Upper lobe of left lung (tissue), 6 donors: ENCODE results near the gene SMYD5. TPM values are rescaled to one million over a fixed set of nuclear protein-coding genes. Genes with fewer than 3 reads are reported as not detected.

Source experiments
- ATAC-seq, 2 donors: fragments of 200-7000 bp; cut with Tn5 transposase; one replicate each; pipeline ENCODE4 v1.9.1; 2022; ENCODE audit warnings: mild to moderate bottlenecking in 2 of 2, moderate library complexity in 2 of 2; ENCODE audit not compliant: low FRiP score in 2 of 2
- DNase-seq, 2 donors: peaks; one replicate each; pipeline ENCODE4 v3.0.0-alpha.2; 2019 to 2020
- H3K27ac ChIP-seq, 4 donors: fragments of 200-600 bp; sonication (generic); one replicate each; pipeline ENCODE4 v1.5.1; 2016 to 2019
- H3K27me3 ChIP-seq, 4 donors: fragments of 200-600 bp; sonication (generic); one replicate each; pipeline ENCODE4 v1.5.1; 2017 to 2019
- H3K36me3 ChIP-seq, 4 donors: fragments of 200-600 bp; sonication (generic); one replicate each; pipeline ENCODE4 v1.5.1; 2016 to 2019
- H3K4me1 ChIP-seq, 4 donors: fragments of 200-600 bp; sonication (generic); one replicate each; pipeline ENCODE4 v1.5.1; 2018 to 2019
- H3K4me3 ChIP-seq, 4 donors: fragments of 200-600 bp; sonication (generic); one replicate each; pipeline ENCODE4 v1.5.1; 2017 to 2019; ENCODE audit warnings: mild to moderate bottlenecking in 2 of 4, moderate library complexity in 1 of 4
- H3K9me3 ChIP-seq, 4 donors: fragments of 200-600 bp; sonication (generic); one replicate each; pipeline ENCODE4 v1.5.1; 2018 to 2019
- CTCF ChIP-seq, 6 experiments: fragments of 450-650 bp in 4 of 6; fragments of 200-600 bp in 2 of 6; sonication (generic) in 2 of 6; IDR thresholded peaks; one replicate each; pipeline ENCODE4 v1.5.1; 2016 to 2019; ENCODE audit warnings: antibody characterized with exemption in 6 of 6
- EP300 ChIP-seq, 4 donors: sonication (generic); formaldehyde crosslinking; IDR thresholded peaks; one replicate each; pipeline ENCODE4 v1.5.1; 2017; ENCODE audit warnings: antibody characterized with exemption in 4 of 4, control low read depth in 2 of 4
- POLR2A ChIP-seq, 4 donors: fragments of 450-650 bp; IDR thresholded peaks; one replicate each; pipeline ENCODE4 v1.5.1; 2016 to 2017; ENCODE audit warnings: antibody characterized with exemption in 4 of 4, mild to moderate bottlenecking in 2 of 4
- POLR2AphosphoS5 ChIP-seq, 2 donors: sonication (generic); formaldehyde crosslinking; IDR thresholded peaks; one replicate each; pipeline ENCODE4 v1.5.1; 2017; ENCODE audit warnings: antibody characterized with exemption in 2 of 2
- WGBS, 2 donors: methylation state at CpG; one replicate each; pipeline ENCODE4 v1.1.5; 2017 to 2018; 5-methylcytosine and 5-hydroxymethylcytosine counted together
- total RNA-seq, 6 donors: library from RNA; depleted of rRNA in 4 of 6; stranded (reverse); fragments of >200 nt in 4 of 6; gene quantifications; one replicate each; pipeline versions ENCODE4 v1.1.0 to v1.2.1, GENCODE V29; 2016 to 2021
- donor health status: DM: no; HTN: no; CAD: no; lungs with moderate emphysema.
- donor health status: DM: no; HTN: yes; CAD: no; lungs with severe emphysema.

SMYD5 gene
- total RNA-seq, 6 donors from 2014 or later: 18.1 to 58.8 (median 21.2) TPM

GRCh38 chr2:73225513-73226360 is 11.7 kb downstream of the SMYD5 start:
- Histone ChIP-seq H3K36me3 (peaks cover 0 to 69% (median 42%) of the 10 kb centered on the region in 4 donors), H3K4me3 (no peak overlapping the region), H3K4me1 (peaks cover 0 to 6% (median 0%) of the 10 kb centered on the region in 4 donors), H3K27me3 (no peaks in the 10 kb centered on the region), H3K27ac (no peak overlapping the region), H3K9me3 (no peaks in the 10 kb centered on the region)
- WGBS, 2 donors: 72 to 84% methylated on average over 8 to 9 of the region's 9 CpGs
- no peak for ATAC-seq
- TF ChIP-seq POLR2A (IDR thresholded peaks at IDR 0.05): no peak
- TF ChIP-seq POLR2AphosphoS5 (IDR thresholded peaks at IDR 0.05): no peak
- TF ChIP-seq EP300 (IDR thresholded peaks at IDR 0.05): no peak
- no peak for TF ChIP-seq CTCF (IDR thresholded peaks at IDR 0.05)
- DNase-seq: no peak

- peaks cover 0 to 6% (median 0%) of the 10 kb centered on the region in 4 donors for H3K4me1 ChIP-seq
- H3K27ac ChIP-seq: no peak overlapping the region
- no peaks in the 10 kb centered on the region for H3K9me3 ChIP-seq
- H3K36me3 ChIP-seq: peaks cover 0 to 64% (median 35%) of the 10 kb centered on the region in 4 donors
- DNase-seq (no peak), ATAC-seq (no peak)
- H3K4me3 ChIP-seq: no peak overlapping the region
- no peaks in the 10 kb centered on the region for H3K27me3 ChIP-seq
- 65 to 94% methylated on average over 2 to 3 of the region's 3 CpGs for WGBS, 2 donors
- no peak for TF ChIP-seq POLR2AphosphoS5 (IDR thresholded peaks at IDR 0.05)
- TF ChIP-seq POLR2A (IDR thresholded peaks at IDR 0.05): no peak
- TF ChIP-seq CTCF (IDR thresholded peaks at IDR 0.05): no peak
- TF ChIP-seq EP300 (IDR thresholded peaks at IDR 0.05): no peak
Observed at GRCh38 chr2:73227086-73227485, 13.0 kb downstream of the SMYD5 start.

- no peak for TF ChIP-seq POLR2AphosphoS5 (IDR thresholded peaks at IDR 0.05)
- TF ChIP-seq EP300 (IDR thresholded peaks at IDR 0.05): no peak
- TF ChIP-seq CTCF (IDR thresholded peaks at IDR 0.05): no peak
- no peak for TF ChIP-seq POLR2A (IDR thresholded peaks at IDR 0.05)
- H3K4me3 ChIP-seq: no peak overlapping the region
- no peaks in the 10 kb centered on the region for H3K9me3 ChIP-seq
- peaks cover 0 to 51% (median 24%) of the 10 kb centered on the region in 4 donors for H3K36me3 ChIP-seq
- H3K27ac ChIP-seq: no peak overlapping the region
- H3K4me1 ChIP-seq: peaks cover 4 to 12% (median 7%) of the 10 kb centered on the region in 4 donors
- no peaks in the 10 kb centered on the region for H3K27me3 ChIP-seq
- no peak for ATAC-seq
- 85 to 91% methylated on average over 14 of the region's 14 CpGs for WGBS, 2 donors
- peak in 1 of 2 donors; percentile 77 for DNase-seq
Observed at GRCh38 chr2:73228631-73229030, 14.6 kb downstream of the SMYD5 start.

- Histone ChIP-seq H3K9me3 (no peaks in the 10 kb centered on the region), H3K27me3 (no peaks in the 10 kb centered on the region), H3K27ac (peak overlapping the region; percentile 54 to 96 (median 88)), H3K36me3 (peaks cover 0 to 21% (median 7%) of the 10 kb centered on the region in 4 donors), H3K4me3 (peak overlapping the region; percentile 70 to 95 (median 95)), H3K4me1 (peaks cover 26 to 36% (median 31%) of the 10 kb centered on the region in 4 donors)
- 3 to 7% methylated on average over 9 to 37 of the region's 37 CpGs for WGBS, 2 donors
- ATAC-seq: no peak
- TF ChIP-seq CTCF (IDR thresholded peaks at IDR 0.05) (no peak), EP300 (IDR thresholded peaks at IDR 0.05) (no peak), POLR2A (IDR thresholded peaks at IDR 0.05) (no peak), POLR2AphosphoS5 (IDR thresholded peaks at IDR 0.05) (no peak)
- no peak for DNase-seq
Observed at GRCh38 chr2:73232403-73233153, 18.5 kb downstream of the SMYD5 start.
